Activated effector memory CD4-positive, alpha-beta T cell treated with anti-CD3 and anti-CD28 coated beads, Interleukin-2, amount 50 U/mL, for 16 hours (primary cell): ENCODE results near the gene TSPYL6.
"Not testable (repeated sequence)": the region's sequence is repeated elsewhere in the genome, so short reads cannot be mapped to it uniquely, and the experiment has no call there.

Source experiments
- DNase-seq: peaks from one replicate; pipeline ENCODE4 v3.0.0-alpha.2; 2020

The TSPYL6 gene

GRCh38 chr2:54256091-54256694, at the start of gene TSPYL6:
TSS of gene TSPYL6 (minus strand) at chr2:54256229. CDS start at chr2:54256151, 78 bp downstream.
- DNase-seq: no peak

- no peak for DNase-seq
Measured at GRCh38 chr2:54303631-54304030, 47.6 kb upstream of the TSPYL6 start.

- DNase-seq: no peak
Measured at GRCh38 chr2:54298514-54298913, 42.5 kb upstream of the TSPYL6 start.

GRCh38 chr2:54295911-54296310, 39.9 kb upstream of the TSPYL6 start:
- DNase-seq: no peak

GRCh38 chr2:54294665-54295064, 38.6 kb upstream of the TSPYL6 start:
- not testable (repeated sequence) for DNase-seq

GRCh38 chr2:54290356-54291025, 34.5 kb upstream of the TSPYL6 start:
- no peak for DNase-seq

GRCh38 chr2:54289917-54290316, 33.9 kb upstream of the TSPYL6 start:
- DNase-seq: no peak

GRCh38 chr2:54287532-54287931, 31.5 kb upstream of the TSPYL6 start:
- DNase-seq: no peak

GRCh38 chr2:54285451-54285850, 29.4 kb upstream of the TSPYL6 start:
- no peak for DNase-seq

GRCh38 chr2:54284826-54285225, 28.8 kb upstream of the TSPYL6 start:
- DNase-seq: no peak

GRCh38 chr2:54279385-54279784, 23.4 kb upstream of the TSPYL6 start:
- no peak for DNase-seq

- no peak for DNase-seq
Measured at GRCh38 chr2:54275541-54275940, 19.5 kb upstream of the TSPYL6 start.

- no peak for DNase-seq
Measured at GRCh38 chr2:54274781-54275242, 18.8 kb upstream of the TSPYL6 start.

GRCh38 chr2:54271843-54272627, 16.0 kb upstream of the TSPYL6 start:
- DNase-seq: no peak

- DNase-seq: no peak
Measured at GRCh38 chr2:54271189-54271588, 15.2 kb upstream of the TSPYL6 start.

GRCh38 chr2:54267577-54267976, 11.5 kb upstream of the TSPYL6 start:
- DNase-seq: no peak

- not testable (repeated sequence) for DNase-seq
Measured at GRCh38 chr2:54265081-54265480, 9.1 kb upstream of the TSPYL6 start.

GRCh38 chr2:54262015-54262765, 6.2 kb upstream of the TSPYL6 start:
- no peak for DNase-seq

- DNase-seq: no peak
Measured at GRCh38 chr2:54261537-54261936, 5.5 kb upstream of the TSPYL6 start.

- no peak for DNase-seq
Measured at GRCh38 chr2:54260241-54260595, 4.2 kb upstream of the TSPYL6 start.

- DNase-seq: no peak
Measured at GRCh38 chr2:54259413-54260240, 3.6 kb upstream of the TSPYL6 start.

GRCh38 chr2:54258166-54258565, 2.1 kb upstream of the TSPYL6 start:
- DNase-seq: no peak
